SU-DHL-6 (cell line): ENCODE measurements around the gene IQCH.

Source experiments
- CTCF ChIP-seq: fragments of 200-600 bp; sonication (generic); IDR thresholded peaks from one replicate; pipeline ENCODE4 v1.5.1; 2017; ENCODE audit warnings: antibody characterized with exemption, mild to moderate bottlenecking, low read length, moderate library complexity; ENCODE audit not compliant: insufficient read depth, poor library complexity, severe bottlenecking
- EZH2phosphoT487 ChIP-seq: fragments of 200-600 bp; sonication (generic), shearing (Covaris generic); conservative IDR thresholded peaks from 2 replicates; pipeline ENCODE4 v1.6.1; 2018; ENCODE audit warnings: mild to moderate bottlenecking, antibody characterized with exemption, low read length, moderate library complexity, mixed read lengths

GRCh38 chr15:67416891-67417290 is 162.3 kb downstream of the IQCH start:
- no peak for TF ChIP-seq CTCF
- no peak for TF ChIP-seq EZH2phosphoT487
